ENCODE measurements around the gene LGMN.

GRCh38 chr14:92754966-92755365 is 6.5 kb upstream of the LGMN start:
- TF ChIP-seq CTCF (conservative IDR thresholded peaks at IDR 0.05 in 1 of 2, IDR thresholded peaks at IDR 0.05 in 1 of 2; ENCODE audit: low read depth in 1 of 2, low read length in 2 of 2) (no peak), EZH2 (IDR thresholded peaks at IDR 0.05; ENCODE audit: low read length, missing control alignments) (no peak)
